ENCODE measurements around the gene SHLD1. TPM values are rescaled to one million over a fixed set of nuclear protein-coding genes. Genes with fewer than 3 reads are reported as not detected.

Gene SHLD1
- total RNA-seq, 5 donors from 2014 or later (not counting 1 experiment from before 2014, with no cell fraction given) = 10.0 to 15.8 (median 14.2) TPM

DNA sequence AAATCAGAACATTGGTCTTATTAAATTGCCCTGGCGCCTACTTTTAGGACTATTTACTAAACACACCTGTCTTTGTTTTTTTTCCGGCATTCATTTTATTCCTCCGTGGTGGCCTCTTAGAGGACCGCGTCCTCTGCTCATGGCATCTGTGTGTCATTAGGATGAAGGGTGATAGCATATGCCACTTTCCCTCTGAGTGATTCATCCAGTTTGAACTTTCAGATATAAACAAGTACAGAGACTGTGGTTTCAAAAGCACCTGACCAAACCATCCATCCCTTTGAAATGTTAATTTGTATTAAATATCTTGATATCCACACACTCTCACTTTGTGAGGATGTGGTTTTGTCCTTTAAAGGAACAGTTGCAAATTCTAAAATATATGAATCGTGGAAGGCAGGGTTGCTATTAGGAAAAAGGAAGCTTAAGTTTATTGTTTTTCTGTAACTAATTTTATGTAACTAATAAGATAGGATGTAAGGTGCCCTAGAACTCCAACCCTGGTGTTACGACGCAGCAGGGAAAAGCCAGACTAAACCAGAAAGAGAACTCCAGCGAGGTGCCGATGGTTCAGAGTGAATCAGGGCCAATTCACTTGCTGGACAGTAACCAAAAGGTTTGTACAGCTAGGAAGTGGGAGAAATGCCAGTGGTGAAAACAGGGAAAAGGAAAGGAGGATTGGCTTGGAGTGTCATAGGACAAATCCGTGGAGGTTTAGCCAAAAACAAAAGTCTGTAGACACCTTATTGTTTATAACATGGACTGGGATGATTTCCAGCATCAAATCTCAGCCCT is 98.7 kb downstream of the SHLD1 start:
- Mint-ChIP-seq H3K27ac (peak overlapping the region; percentile 49 to 62), H3K36me3 (peaks cover 19% of the 10 kb centered on the region), H3K4me1 (peaks cover 15 to 52% (median 28%) of the 10 kb centered on the region in 3 donors), H3K9me3 (no peaks in the 10 kb centered on the region), H3K27me3 (no peaks in the 10 kb centered on the region), H3K4me3 (peak overlapping the region in 1 of 3 donors; percentile 31)
- ChIA-PET CTCF (interaction anchor here (0.5 to 0.7 kb wide), 3 partner anchors 19 to 1884 kb away, joined by 3 to 9 read pairs (median 9); no protein-coding TSS in a partner anchor), POLR2A (interaction anchor here in 1 of 2 donors (1.4 kb wide), 1 partner anchor 13 kb away, joined by 8 read pairs; no protein-coding TSS in a partner anchor)
- H3K4me1 ChIP-seq (ENCODE audit: control insufficient read depth in 1 of 2, extremely low read depth in 1 of 2, insufficient read depth in 2 of 2, low read length in 2 of 2) = peaks cover 2 to 9% of the 10 kb centered on the region in 2 experiments
- 89% methylated on average over 4 of the region's 11 CpGs for WGBS (ENCODE audit: insufficient coverage)
- no peaks in the 10 kb centered on the region for H3K36me3 ChIP-seq (ENCODE audit: control insufficient read depth in 2 of 2, extremely low read depth in 1 of 2, insufficient read depth in 1 of 2, low read length in 1 of 2)
- DNase-seq (peak in 1 of 35 experiments; percentile 31), ATAC-seq (replicated peaks in 1 of 4) (peak in 1 of 4 experiments; percentile 31)
- no peak overlapping the region for H3K27ac ChIP-seq (ENCODE audit: low read length)
- no peaks in the 10 kb centered on the region for H3K9me3 ChIP-seq
- no peaks in the 10 kb centered on the region for H3K27me3 ChIP-seq (replicated peaks in 1 of 2; ENCODE audit: control insufficient read depth in 2 of 2, extremely low read depth in 1 of 2, insufficient read depth in 2 of 2, low read length in 1 of 2)
- H3K4me3 ChIP-seq (ENCODE audit: control insufficient read depth in 1 of 2, extremely low read depth in 1 of 2, low read length in 1 of 2) = no peak overlapping the region

DNA sequence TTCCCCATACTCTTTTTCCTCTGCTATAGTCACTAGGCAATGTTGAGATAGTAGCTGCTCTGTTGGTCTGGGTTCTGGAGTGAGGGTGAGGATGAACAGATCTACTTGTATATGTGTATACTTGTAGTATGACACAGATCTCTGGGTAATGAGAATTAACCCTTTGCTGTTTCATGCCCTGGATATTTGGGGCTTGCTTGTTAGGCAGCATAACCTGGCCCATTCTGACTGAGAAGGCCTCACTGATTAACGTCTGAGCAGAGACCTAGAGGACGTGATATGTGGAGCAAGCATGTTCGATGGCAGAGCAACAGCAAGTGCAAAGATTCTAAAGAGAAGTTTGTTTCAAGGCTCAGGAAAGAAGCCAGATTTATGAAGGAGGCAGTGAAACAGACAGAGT is 105.7 kb downstream of the SHLD1 start:
- H3K4me1 Mint-ChIP-seq = peaks cover 0 to 5% (median 0%) of the 10 kb centered on the region in 3 donors
- Histone ChIP-seq H3K27ac (ENCODE audit: low read length) (no peak overlapping the region), H3K36me3 (ENCODE audit: control insufficient read depth in 2 of 2, extremely low read depth in 1 of 2, insufficient read depth in 1 of 2, low read length in 1 of 2) (no peaks in the 10 kb centered on the region), H3K27me3 (replicated peaks in 1 of 2; ENCODE audit: control insufficient read depth in 2 of 2, extremely low read depth in 1 of 2, insufficient read depth in 2 of 2, low read length in 1 of 2) (no peaks in the 10 kb centered on the region), H3K4me1 (ENCODE audit: control insufficient read depth in 1 of 2, extremely low read depth in 1 of 2, insufficient read depth in 2 of 2, low read length in 2 of 2) (no peaks in the 10 kb centered on the region), H3K9me3 (no peaks in the 10 kb centered on the region), H3K4me3 (ENCODE audit: control insufficient read depth in 1 of 2, extremely low read depth in 1 of 2, low read length in 1 of 2) (no peak overlapping the region)
- POLR2A ChIA-PET = no interaction called here
- ATAC-seq (replicated peaks in 1 of 4) = no peak
- WGBS (ENCODE audit: insufficient coverage) = 98% methylated on average over 3 of the region's 3 CpGs
- peaks cover 30% of the 10 kb centered on the region for H3K36me3 Mint-ChIP-seq
- H3K4me3 Mint-ChIP-seq = no peak overlapping the region
- DNase-seq = no peak
- no peak overlapping the region for H3K27ac Mint-ChIP-seq
- no peaks in the 10 kb centered on the region for H3K9me3 Mint-ChIP-seq
- CTCF ChIA-PET = no interaction called here
- H3K27me3 Mint-ChIP-seq = no peaks in the 10 kb centered on the region

DNA sequence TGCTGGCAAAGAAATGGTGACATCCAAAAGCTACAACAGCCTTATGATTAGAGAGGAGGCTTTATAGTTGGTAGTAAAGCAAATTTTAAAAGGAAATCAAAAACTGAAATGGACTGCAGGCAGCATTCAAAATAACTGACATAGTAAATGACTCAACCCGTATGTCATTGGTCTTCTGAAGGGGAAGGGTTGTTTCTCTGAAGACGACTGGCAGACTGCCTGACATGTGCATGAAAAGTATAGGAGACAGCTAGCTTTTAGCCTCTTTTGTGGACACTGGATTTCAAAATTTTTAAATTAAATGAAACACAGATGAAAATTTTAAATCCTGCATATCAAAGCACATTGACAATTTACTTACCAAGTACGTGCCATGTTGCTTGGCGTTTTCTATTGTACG is 109.4 kb downstream of the SHLD1 start:
- H3K27ac ChIP-seq (ENCODE audit: low read length) = no peak overlapping the region
- WGBS (ENCODE audit: insufficient coverage) = 100% methylated on average over 1 of the region's 5 CpGs
- H3K36me3 Mint-ChIP-seq = peaks cover 40% of the 10 kb centered on the region
- CTCF ChIA-PET = no interaction called here
- H3K4me1 ChIP-seq (ENCODE audit: control insufficient read depth in 1 of 2, extremely low read depth in 1 of 2, insufficient read depth in 2 of 2, low read length in 2 of 2) = no peaks in the 10 kb centered on the region
- no peaks in the 10 kb centered on the region for H3K27me3 ChIP-seq (replicated peaks in 1 of 2; ENCODE audit: control insufficient read depth in 2 of 2, extremely low read depth in 1 of 2, insufficient read depth in 2 of 2, low read length in 1 of 2)
- no peak overlapping the region for H3K4me3 ChIP-seq (ENCODE audit: control insufficient read depth in 1 of 2, extremely low read depth in 1 of 2, low read length in 1 of 2)
- no peak overlapping the region for H3K27ac Mint-ChIP-seq
- ATAC-seq (replicated peaks in 1 of 4) (no peak), DNase-seq (no peak)
- H3K27me3 Mint-ChIP-seq = no peaks in the 10 kb centered on the region
- H3K4me1 Mint-ChIP-seq = peaks cover 5 to 15% (median 9%) of the 10 kb centered on the region in 3 donors
- no peak overlapping the region for H3K4me3 Mint-ChIP-seq
- no peaks in the 10 kb centered on the region for H3K9me3 Mint-ChIP-seq
- H3K9me3 ChIP-seq = no peaks in the 10 kb centered on the region
- H3K36me3 ChIP-seq (ENCODE audit: control insufficient read depth in 2 of 2, extremely low read depth in 1 of 2, insufficient read depth in 1 of 2, low read length in 1 of 2) = peaks cover 0 to 3% of the 10 kb centered on the region in 2 donors
- POLR2A ChIA-PET = no interaction called here

DNA sequence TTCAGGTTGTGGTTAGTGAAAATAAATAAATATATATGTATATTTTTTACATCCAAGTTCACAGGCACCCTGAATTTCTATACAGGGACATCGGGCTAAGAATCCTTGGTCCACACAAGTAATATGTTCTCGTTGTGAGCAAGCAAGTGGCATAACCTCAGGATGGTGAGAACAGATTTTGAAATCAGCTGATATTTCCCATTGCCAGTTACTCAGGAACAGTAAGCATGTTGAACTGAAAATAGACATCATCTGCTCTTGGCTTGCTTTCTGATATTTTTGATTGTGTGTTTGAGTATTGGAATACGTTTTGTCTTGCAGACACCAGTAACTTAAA is 112.5 kb downstream of the SHLD1 start:
- Histone ChIP-seq H3K4me3 (ENCODE audit: control insufficient read depth in 1 of 2, extremely low read depth in 1 of 2, low read length in 1 of 2) (no peak overlapping the region), H3K27ac (ENCODE audit: low read length) (no peak overlapping the region), H3K4me1 (ENCODE audit: control insufficient read depth in 1 of 2, extremely low read depth in 1 of 2, insufficient read depth in 2 of 2, low read length in 2 of 2) (no peaks in the 10 kb centered on the region), H3K36me3 (ENCODE audit: control insufficient read depth in 2 of 2, extremely low read depth in 1 of 2, insufficient read depth in 1 of 2, low read length in 1 of 2) (peaks cover 0 to 3% of the 10 kb centered on the region in 2 donors), H3K9me3 (no peaks in the 10 kb centered on the region), H3K27me3 (replicated peaks in 1 of 2; ENCODE audit: control insufficient read depth in 2 of 2, extremely low read depth in 1 of 2, insufficient read depth in 2 of 2, low read length in 1 of 2) (no peaks in the 10 kb centered on the region)
- Mint-ChIP-seq H3K9me3 (no peaks in the 10 kb centered on the region), H3K4me3 (no peak overlapping the region), H3K36me3 (peaks cover 31% of the 10 kb centered on the region), H3K27me3 (no peaks in the 10 kb centered on the region), H3K4me1 (peaks cover 0 to 26% (median 14%) of the 10 kb centered on the region in 3 donors), H3K27ac (no peak overlapping the region)
- no peak for DNase-seq
- ChIA-PET CTCF (no interaction called here), POLR2A (no interaction called here)
- 67% methylated on average over 1 of the region's 3 CpGs for WGBS (ENCODE audit: insufficient coverage)
- ATAC-seq (replicated peaks in 1 of 4) = no peak

DNA sequence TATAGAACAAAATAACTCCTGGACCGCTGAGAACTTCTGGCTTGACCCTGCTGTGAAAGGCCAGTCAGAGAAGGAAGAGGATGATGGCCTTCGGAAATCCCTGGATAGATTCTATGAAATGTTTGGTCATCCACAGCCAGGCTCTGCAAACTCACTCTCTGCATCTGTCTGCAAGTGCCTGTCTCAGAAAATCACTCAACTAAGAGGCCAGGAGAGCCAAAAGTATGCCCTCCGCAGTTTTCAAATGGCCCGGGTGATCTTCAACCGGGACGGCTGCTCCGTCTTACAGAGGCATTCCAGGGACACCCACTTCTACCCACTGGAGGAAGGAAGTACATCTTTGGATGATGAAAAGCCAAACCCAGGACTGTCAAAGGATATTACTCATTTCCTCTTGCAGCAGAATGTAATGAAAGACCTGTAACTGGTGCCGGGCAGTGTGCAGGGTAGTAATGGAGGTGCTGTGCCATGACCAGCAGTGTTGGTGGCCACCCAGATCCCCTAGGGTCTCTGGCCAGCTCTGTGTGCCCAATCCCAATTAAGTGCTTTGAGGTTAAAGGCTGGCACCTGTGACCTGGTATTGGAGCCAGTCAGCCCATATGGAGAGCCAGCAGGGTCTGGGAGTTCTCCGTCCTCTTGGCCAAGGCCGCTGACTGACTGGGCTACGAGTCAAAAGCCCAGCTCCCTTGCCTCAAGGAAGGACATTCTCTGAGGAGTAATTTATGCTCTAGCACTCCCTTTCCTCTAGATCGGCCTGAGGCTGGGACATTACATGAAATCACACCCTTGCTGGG is 113.0 kb downstream of the SHLD1 start:
- no peaks in the 10 kb centered on the region for H3K4me1 ChIP-seq (ENCODE audit: control insufficient read depth in 1 of 2, extremely low read depth in 1 of 2, insufficient read depth in 2 of 2, low read length in 2 of 2)
- Mint-ChIP-seq H3K36me3 (peaks cover 31% of the 10 kb centered on the region), H3K9me3 (no peaks in the 10 kb centered on the region), H3K27ac (no peak overlapping the region), H3K27me3 (no peaks in the 10 kb centered on the region), H3K4me3 (no peak overlapping the region), H3K4me1 (peaks cover 0 to 26% (median 14%) of the 10 kb centered on the region in 3 donors)
- ChIA-PET POLR2A (no interaction called here), CTCF (interaction anchor here in 1 of 2 donors (0.8 kb wide), 1 partner anchor 72 kb away, joined by 3 read pairs; no protein-coding TSS in a partner anchor)
- no peak overlapping the region for H3K4me3 ChIP-seq (ENCODE audit: control insufficient read depth in 1 of 2, extremely low read depth in 1 of 2, low read length in 1 of 2)
- H3K9me3 ChIP-seq = no peaks in the 10 kb centered on the region
- H3K27ac ChIP-seq (ENCODE audit: low read length) = no peak overlapping the region
- no peaks in the 10 kb centered on the region for H3K27me3 ChIP-seq (replicated peaks in 1 of 2; ENCODE audit: control insufficient read depth in 2 of 2, extremely low read depth in 1 of 2, insufficient read depth in 2 of 2, low read length in 1 of 2)
- no peak for DNase-seq
- ATAC-seq (replicated peaks in 1 of 4) = peak in 1 of 4 experiments; percentile 37
- peaks cover 0 to 3% of the 10 kb centered on the region in 2 donors for H3K36me3 ChIP-seq (ENCODE audit: control insufficient read depth in 2 of 2, extremely low read depth in 1 of 2, insufficient read depth in 1 of 2, low read length in 1 of 2)
- 83% methylated on average over 4 of the region's 12 CpGs for WGBS (ENCODE audit: insufficient coverage)

DNA sequence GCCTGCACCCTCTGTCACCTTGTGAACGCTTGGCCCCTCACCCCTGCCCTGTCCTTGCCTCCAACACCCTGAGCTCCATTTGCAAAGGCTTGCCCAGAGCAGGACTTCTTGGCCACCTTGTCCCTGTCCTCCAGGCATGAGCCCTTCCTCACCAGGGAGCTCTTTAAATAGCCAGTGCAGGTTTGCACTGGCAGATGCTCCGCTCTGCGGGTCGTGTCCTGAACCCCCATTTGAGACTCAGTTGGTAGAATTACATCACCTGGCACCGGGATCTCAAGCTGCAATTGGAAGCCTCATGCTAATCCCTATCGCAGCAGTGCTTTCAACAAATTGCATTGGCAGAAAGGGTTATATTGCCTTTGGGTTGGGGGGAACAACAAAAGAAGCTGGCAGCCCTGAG is 114.2 kb downstream of the SHLD1 start:
- Mint-ChIP-seq H3K4me1 (peaks cover 0 to 26% (median 14%) of the 10 kb centered on the region in 3 donors), H3K4me3 (no peak overlapping the region), H3K36me3 (peaks cover 29% of the 10 kb centered on the region), H3K9me3 (no peaks in the 10 kb centered on the region), H3K27ac (no peak overlapping the region), H3K27me3 (no peaks in the 10 kb centered on the region)
- ChIA-PET POLR2A (no interaction called here), CTCF (interaction anchor here in 1 of 2 donors (0.8 kb wide), 1 partner anchor 71 kb away, joined by 3 read pairs; no protein-coding TSS in a partner anchor)
- DNase-seq (no peak), ATAC-seq (replicated peaks in 1 of 4) (no peak)
- Histone ChIP-seq H3K4me3 (ENCODE audit: control insufficient read depth in 1 of 2, extremely low read depth in 1 of 2, low read length in 1 of 2) (no peak overlapping the region), H3K27me3 (replicated peaks in 1 of 2; ENCODE audit: control insufficient read depth in 2 of 2, extremely low read depth in 1 of 2, insufficient read depth in 2 of 2, low read length in 1 of 2) (no peaks in the 10 kb centered on the region), H3K9me3 (no peaks in the 10 kb centered on the region), H3K36me3 (ENCODE audit: control insufficient read depth in 2 of 2, extremely low read depth in 1 of 2, insufficient read depth in 1 of 2, low read length in 1 of 2) (peaks cover 0 to 3% of the 10 kb centered on the region in 2 donors), H3K27ac (ENCODE audit: low read length) (no peak overlapping the region), H3K4me1 (ENCODE audit: control insufficient read depth in 1 of 2, extremely low read depth in 1 of 2, insufficient read depth in 2 of 2, low read length in 2 of 2) (no peaks in the 10 kb centered on the region)
- 92% methylated on average over 6 of the region's 6 CpGs for WGBS (ENCODE audit: insufficient coverage)
